GM18861 (cell line): Measurements from ENCODE around the gene IL1RAPL1.

Experiments used
- ATAC-seq: cut with Tn5 transposase; IDR thresholded peaks from one replicate; pipeline ENCODE4 v1.9.1; 2021; ENCODE audit not compliant: unreplicated experiment

IL1RAPL1 gene

GRCh38 chrX:29617276-29617675 is 1030.0 kb downstream of the IL1RAPL1 start:
- peak; percentile 35 for ATAC-seq

GRCh38 chrX:29617725-29618124 is 1030.5 kb downstream of the IL1RAPL1 start:
- ATAC-seq, result peak; percentile 38

DNA sequence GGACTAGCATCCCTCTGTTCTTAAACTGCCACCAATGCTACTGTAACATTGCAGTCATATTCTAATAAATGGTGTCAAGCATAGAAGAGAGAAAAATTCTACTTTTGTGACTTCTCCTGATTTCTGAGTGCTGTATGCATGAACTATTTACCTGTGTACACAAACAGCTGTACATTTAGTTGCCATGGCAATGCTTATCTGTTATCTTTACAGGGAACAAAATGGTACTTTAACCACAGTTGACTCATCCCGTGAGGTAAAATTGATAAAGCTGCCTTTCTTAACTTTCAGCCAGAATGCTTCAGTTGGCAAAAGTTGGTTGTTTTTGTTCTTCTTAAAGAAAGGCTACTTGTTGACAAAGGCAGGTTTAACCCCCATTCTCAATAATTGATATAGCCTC is 1040.6 kb downstream of the IL1RAPL1 start:
- peak; percentile 70 for ATAC-seq

DNA sequence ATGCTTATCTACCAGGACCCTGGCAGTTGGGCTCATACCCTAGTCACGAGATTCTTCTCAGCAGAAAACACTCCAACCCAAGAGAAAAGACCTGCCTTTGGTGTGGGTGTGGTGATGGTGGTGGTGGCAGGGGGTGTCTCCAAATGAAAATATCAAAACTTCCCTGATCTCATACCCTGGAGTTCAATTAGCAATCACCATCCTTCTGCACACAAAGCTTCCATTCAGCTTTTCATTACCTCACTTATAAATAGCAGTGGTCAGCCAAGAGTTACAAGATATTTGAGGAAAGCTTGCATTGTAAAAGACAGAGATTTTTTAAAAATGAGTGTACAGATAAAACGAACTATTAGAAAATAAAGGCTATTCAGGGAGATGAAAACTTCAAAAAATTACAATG is 1047.3 kb downstream of the IL1RAPL1 start:
- no peak for ATAC-seq

DNA sequence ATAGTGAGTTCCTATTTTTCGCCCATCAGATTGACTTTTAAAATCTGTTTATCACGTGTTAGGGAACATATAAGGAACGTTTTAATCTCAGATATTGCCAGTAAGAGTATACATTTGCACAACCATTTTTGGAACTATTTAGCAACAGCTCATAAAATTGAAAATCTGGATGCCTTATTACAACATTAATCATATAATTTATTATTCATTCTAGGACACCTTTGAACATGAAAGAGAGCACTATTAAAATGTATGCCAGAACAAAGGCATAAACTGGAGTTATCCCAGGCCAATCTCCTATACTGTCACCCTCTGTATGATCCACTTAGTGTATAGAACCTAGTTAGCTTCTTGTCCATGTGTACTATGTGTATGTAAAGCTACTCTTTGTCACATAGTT is 1049.1 kb downstream of the IL1RAPL1 start:
- ATAC-seq, result no peak

GRCh38 chrX:29640106-29640505 is 1052.9 kb downstream of the IL1RAPL1 start:
- ATAC-seq, result no peak

DNA sequence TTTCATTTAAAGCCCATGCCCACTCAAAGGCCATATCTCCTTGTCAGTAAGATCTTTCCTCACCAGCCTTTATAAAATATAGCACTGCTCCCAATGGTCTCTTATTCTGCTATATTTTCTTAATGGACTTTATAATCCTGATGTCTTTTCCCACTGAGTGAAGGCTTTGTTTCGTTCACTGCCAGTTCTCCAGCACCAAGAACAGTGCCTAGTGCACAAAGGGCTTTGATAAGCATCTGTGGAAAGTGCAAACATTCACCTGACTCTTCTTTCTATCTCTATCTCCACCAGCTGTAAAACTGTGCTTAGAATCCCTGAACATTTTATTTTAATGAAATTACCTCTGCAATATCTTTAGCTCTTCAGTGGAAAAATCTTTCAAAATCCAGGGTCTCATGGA is 1054.2 kb downstream of the IL1RAPL1 start:
- no peak for ATAC-seq

DNA sequence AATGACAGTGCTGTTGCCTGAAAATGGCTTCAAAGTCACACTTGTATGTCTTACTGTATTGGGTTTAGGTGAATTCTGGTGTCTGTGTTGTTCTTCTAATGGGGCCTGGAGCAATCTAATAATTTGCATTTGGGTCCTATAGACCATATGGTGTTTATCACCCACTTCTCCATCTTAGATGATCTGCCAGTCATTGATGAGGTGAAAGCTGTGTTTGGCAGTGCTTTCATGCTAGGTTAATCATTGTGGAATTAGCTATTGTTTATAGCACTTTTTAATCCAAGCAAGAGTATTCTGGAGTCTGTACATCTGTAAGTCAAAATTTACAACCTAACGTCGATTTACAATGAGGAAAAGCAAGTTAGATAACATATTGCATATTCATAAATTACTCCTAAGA is 1055.9 kb downstream of the IL1RAPL1 start:
- no peak for ATAC-seq

- ATAC-seq, result no peak
Observed at GRCh38 chrX:29648161-29648560, 1060.9 kb downstream of the IL1RAPL1 start.

GRCh38 chrX:29652484-29652883 is 1065.2 kb downstream of the IL1RAPL1 start:
- ATAC-seq, result no peak

- no peak for ATAC-seq
Observed at GRCh38 chrX:29653721-29654120, 1066.5 kb downstream of the IL1RAPL1 start.

GRCh38 chrX:29659911-29660310 is 1072.7 kb downstream of the IL1RAPL1 start:
- no peak for ATAC-seq

DNA sequence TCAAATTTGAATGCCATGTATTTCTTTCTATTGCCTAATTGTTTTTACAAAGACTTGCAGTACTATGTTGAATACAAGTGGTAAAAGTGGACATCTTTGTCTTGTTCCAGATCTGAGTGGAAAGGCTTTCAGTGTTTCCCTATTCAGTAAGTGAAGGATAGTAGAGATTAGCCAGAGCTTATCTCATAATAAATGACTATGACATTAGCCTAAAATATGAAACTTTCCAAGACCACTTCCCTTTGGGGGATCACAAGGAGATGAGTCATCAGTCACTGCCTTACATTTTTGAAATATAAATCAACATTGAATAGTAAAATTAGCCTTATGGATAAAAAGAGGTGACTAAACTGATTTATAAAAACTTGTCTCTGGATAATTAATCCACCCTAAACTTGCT is 1074.0 kb downstream of the IL1RAPL1 start:
- no peak for ATAC-seq

DNA sequence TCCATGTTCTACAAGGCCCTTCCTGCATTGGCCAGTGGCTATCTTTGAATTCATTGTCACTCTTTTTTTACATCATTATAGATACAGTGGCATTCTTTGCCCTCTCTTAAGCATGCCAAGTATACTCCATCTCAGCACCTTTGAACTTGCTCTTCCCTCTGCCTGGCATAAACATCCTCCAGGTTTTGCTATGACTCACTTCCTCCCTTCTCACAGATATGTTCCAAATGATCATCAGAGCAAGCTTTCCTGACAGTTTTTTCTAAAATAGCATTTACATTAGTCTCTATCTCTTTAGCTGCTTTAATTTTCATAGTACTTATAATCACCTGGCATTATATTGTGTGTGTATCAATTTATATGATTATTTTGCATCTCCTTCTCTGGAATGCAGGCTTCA is 1074.9 kb downstream of the IL1RAPL1 start:
- ATAC-seq, result peak; percentile 33

DNA sequence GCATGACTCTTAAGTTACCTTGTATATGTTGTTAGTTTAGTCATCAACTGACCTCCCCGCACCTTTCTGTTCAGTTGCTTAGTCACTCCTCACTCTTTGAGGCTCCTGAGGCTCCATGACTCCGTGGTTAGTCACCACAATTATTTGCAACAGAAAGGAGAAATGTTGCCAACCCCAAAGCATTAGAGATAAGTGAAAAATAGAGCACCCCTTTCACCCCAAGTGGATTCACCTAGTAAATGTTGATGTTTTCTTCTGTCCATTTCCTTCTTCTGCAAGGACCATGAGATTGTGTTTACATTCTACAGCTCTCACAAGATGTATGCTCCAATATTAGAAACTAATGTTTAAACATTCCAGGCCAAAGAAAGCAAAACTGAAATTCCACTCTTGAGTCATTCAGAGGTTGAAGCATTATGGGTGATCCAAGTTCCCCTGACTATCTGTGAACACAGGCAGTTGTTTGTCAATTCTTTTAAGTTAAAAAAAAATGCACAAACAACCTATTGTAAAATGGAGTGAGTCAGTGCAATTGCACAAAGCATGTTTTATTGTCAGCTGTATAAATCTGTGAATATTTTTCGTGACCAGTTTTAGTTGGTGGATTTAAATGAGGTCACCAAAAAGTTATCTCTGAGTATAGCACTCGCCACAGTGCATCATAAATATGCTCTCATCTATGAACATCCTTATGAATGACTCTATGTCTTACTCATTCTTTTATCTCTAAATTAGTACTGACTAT is 1075.7 kb downstream of the IL1RAPL1 start:
- ATAC-seq, result peak; percentile 51

DNA sequence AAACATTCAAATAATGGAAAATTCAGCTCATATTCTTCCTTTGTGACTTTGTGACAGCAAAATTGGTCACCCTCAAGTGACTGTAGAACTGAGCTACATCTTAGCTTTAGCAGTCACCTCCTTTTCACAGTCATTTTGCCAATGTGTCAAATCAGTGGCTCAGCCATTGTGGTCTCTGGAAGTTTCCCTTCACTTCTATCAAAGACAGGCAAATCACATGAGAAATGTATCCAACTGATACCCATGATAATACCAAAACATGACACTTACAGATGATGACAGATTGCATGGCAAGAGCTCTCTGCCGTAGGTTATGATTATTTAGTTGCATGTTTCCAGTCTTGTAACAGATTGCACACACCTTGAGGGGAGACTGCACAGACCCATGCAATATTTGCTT is 1078.3 kb downstream of the IL1RAPL1 start:
- ATAC-seq, result no peak

- ATAC-seq, result no peak
Observed at GRCh38 chrX:29666366-29666765, 1079.1 kb downstream of the IL1RAPL1 start.

DNA sequence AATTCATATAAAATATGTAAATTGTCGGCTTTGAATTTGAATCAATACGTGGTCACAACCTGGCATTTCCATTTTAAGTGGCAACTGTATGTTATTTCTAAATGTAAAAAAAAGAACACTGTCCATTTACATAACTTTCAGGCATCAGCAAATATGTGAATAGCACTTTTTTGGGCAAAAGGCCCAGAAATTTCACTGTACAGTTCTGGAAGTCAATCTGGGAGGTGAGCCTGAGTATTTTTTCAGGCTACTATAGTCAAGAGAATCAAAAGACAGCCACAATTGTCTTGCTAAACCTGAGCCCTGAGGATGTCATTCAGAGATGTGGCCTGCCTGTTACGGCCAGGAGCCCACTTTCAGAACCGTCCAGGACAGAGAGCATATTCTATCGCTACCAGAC is 1084.2 kb downstream of the IL1RAPL1 start:
- ATAC-seq, result no peak

- no peak for ATAC-seq
Observed at GRCh38 chrX:29687687-29688086, 1100.4 kb downstream of the IL1RAPL1 start.

DNA sequence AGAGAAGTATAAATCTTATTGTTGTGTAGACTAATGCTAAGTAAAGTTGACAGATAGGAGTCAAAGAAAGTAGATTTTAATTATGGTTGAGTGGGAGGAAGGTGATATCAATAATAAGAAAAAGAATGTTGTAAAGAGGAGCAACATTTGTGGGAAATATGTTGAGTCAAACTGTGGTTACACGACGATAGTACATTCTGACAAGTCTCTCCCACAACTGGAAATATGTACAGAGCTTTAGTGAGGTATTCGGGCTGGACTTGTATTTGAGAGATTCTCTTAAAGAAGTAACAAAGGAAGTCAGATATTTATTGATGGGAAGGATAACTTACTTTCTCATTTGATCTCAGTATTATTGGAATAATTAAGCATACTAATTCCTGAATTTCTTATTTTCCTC is 1102.8 kb downstream of the IL1RAPL1 start:
- no peak for ATAC-seq

GRCh38 chrX:29691044-29691443 is 1103.8 kb downstream of the IL1RAPL1 start:
- ATAC-seq, result no peak

DNA sequence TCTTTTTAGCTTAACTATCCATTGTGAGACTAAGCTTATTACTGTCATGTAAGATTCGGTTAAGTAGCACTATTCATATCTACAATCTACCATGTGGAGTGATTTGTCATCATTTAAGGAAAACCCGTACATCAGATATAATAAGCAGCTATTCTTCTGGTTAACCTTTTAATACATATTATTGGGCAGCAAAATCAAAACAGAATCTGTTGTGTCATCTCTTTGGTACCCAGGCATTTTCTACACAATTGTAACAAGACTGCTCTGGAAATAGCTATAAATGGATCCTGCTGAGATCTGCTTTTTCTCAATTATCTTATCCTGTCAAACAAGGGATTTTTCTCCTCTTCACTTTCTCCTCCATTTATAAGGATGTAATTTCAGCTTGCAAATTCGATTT is 1106.7 kb downstream of the IL1RAPL1 start:
- ATAC-seq, result no peak

GRCh38 chrX:29699239-29699638 is 1112.0 kb downstream of the IL1RAPL1 start:
- no peak for ATAC-seq
